ENCODE measurements around the gene RPS27. TPM values are rescaled to one million over a fixed set of nuclear protein-coding genes. Genes with fewer than 3 reads are reported as not detected.

The RPS27 gene
- total and polyA plus RNA-seq, 10 of the 15 experiments (the other 5 are each of a cell fraction or from before 2014, with no cell fraction given): 2,708 to 14,234 (median 8,874) TPM

DNA sequence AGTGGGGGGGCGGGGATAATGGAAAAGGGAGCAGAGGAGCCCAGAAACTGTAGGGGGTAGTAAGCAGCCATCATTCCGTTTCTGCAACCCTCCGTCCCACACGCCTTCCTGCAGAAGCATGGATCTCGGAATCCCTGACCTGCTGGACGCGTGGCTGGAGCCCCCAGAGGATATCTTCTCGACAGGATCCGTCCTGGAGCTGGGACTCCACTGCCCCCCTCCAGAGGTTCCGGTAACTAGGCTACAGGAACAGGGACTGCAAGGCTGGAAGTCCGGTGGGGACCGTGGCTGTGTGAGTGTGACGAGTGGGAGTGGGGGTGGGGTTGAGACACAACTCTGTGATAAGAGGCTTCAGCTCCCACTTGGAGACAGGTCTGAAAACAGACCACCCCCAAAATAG, 22.2 kb upstream of the RPS27 start:
- Histone ChIP-seq H3K4me3 (peak overlapping the region; percentile 92), H2AFZ (ENCODE audit: control insufficient read depth, low read depth, low read length) (peak overlapping the region; percentile 90)
- CTCF ChIA-PET: interaction anchor here (0.5 to 7.1 kb wide), 9 partner anchors 9 to 367 kb away, joined by 3 to 64 read pairs (median 23); partner anchors contain the start of genes DENND4B, GATAD2B, JTB and RAB13
- TF ChIP-seq RB1 (IDR thresholded peaks at IDR 0.05; ENCODE audit: borderline replicate concordance) (no peak), IKZF1 (conservative IDR thresholded peaks at IDR 0.05) (no peak), IKZF2 (IDR thresholded peaks at IDR 0.05) (no peak), SMAD1 (IDR thresholded peaks at IDR 0.05; ENCODE audit: low read depth, partially characterized antibody) (no peak), RFX5 (IDR thresholded peaks at IDR 0.05; ENCODE audit: low read depth, low read length) (no peak), EED (IDR thresholded peaks at IDR 0.05; ENCODE audit: low read depth) (no peak), NFYA (IDR thresholded peaks at IDR 0.05; ENCODE audit: borderline replicate concordance, low read depth, low read length) (no peak), GABPA (IDR thresholded peaks at IDR 0.05; ENCODE audit: low read depth) (no peak), MTA3 (IDR thresholded peaks at IDR 0.05; ENCODE audit: borderline replicate concordance, low read length) (no peak), FOXK2 (IDR thresholded peaks at IDR 0.05) (no peak), JUNB (IDR thresholded peaks at IDR 0.05) (no peak), HDAC6 (IDR thresholded peaks at IDR 0.05; ENCODE audit: unreplicated experiment) (no peak), PML (IDR thresholded peaks at IDR 0.05; ENCODE audit: low read length) (no peak)
- TF ChIP-seq, protein P1, sequence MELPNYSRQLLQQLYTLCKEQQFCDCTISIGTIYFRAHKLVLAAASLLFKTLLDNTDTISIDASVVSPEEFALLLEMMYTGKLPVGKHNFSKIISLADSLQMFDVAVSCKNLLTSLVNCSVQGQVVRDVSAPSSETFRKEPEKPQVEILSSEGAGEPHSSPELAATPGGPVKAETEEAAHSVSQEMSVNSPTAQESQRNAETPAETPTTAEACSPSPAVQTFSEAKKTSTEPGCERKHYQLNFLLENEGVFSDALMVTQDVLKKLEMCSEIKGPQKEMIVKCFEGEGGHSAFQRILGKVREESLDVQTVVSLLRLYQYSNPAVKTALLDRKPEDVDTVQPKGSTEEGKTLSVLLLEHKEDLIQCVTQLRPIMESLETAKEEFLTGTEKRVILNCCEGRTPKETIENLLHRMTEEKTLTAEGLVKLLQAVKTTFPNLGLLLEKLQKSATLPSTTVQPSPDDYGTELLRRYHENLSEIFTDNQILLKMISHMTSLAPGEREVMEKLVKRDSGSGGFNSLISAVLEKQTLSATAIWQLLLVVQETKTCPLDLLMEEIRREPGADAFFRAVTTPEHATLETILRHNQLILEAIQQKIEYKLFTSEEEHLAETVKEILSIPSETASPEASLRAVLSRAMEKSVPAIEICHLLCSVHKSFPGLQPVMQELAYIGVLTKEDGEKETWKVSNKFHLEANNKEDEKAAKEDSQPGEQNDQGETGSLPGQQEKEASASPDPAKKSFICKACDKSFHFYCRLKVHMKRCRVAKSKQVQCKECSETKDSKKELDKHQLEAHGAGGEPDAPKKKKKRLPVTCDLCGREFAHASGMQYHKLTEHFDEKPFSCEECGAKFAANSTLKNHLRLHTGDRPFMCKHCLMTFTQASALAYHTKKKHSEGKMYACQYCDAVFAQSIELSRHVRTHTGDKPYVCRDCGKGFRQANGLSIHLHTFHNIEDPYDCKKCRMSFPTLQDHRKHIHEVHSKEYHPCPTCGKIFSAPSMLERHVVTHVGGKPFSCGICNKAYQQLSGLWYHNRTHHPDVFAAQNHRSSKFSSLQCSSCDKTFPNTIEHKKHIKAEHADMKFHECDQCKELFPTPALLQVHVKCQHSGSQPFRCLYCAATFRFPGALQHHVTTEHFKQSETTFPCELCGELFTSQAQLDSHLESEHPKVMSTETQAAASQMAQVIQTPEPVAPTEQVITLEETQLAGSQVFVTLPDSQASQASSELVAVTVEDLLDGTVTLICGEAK (IDR thresholded peaks at IDR 0.05; ENCODE audit: borderline replicate concordance): no peak
- TF ChIP-seq, protein P2, sequence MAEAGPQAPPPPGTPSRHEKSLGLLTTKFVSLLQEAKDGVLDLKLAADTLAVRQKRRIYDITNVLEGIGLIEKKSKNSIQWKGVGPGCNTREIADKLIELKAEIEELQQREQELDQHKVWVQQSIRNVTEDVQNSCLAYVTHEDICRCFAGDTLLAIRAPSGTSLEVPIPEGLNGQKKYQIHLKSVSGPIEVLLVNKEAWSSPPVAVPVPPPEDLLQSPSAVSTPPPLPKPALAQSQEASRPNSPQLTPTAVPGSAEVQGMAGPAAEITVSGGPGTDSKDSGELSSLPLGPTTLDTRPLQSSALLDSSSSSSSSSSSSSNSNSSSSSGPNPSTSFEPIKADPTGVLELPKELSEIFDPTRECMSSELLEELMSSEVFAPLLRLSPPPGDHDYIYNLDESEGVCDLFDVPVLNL (IDR thresholded peaks at IDR 0.05; ENCODE audit: low read depth, low read length): no peak
- TF ChIP-seq, protein P3, sequence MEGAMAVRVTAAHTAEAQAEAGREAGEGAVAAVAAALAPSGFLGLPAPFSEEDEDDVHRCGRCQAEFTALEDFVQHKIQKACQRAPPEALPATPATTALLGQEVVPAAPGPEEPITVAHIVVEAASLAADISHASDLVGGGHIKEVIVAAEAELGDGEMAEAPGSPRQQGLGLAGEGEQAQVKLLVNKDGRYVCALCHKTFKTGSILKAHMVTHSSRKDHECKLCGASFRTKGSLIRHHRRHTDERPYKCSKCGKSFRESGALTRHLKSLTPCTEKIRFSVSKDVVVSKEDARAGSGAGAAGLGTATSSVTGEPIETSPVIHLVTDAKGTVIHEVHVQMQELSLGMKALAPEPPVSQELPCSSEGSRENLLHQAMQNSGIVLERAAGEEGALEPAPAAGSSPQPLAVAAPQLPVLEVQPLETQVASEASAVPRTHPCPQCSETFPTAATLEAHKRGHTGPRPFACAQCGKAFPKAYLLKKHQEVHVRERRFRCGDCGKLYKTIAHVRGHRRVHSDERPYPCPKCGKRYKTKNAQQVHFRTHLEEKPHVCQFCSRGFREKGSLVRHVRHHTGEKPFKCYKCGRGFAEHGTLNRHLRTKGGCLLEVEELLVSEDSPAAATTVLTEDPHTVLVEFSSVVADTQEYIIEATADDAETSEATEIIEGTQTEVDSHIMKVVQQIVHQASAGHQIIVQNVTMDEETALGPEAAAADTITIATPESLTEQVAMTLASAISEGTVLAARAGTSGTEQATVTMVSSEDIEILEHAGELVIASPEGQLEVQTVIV (IDR thresholded peaks at IDR 0.05; ENCODE audit: borderline replicate concordance, partially characterized antibody): no peak

More for the DNA sequence above, 22.2 kb upstream of the RPS27 start:
- FAIRE-seq (no peak), ATAC-seq (no peak), DNase-seq (ENCODE audit: low read depth, low spot score) (no peak)
- ChIA-PET SMC1A (ENCODE audit: uncharacterized antibody, unreplicated experiment) (interaction anchor here (0.9 to 7.7 kb wide), 11 partner anchors 8 to 239 kb away, joined by 3 to 82 read pairs (median 12); partner anchors contain the start of genes CRTC2, DENND4B, GATAD2B and JTB), POLR2A (interaction anchor here (0.8 to 10.0 kb wide), 5 partner anchors 8 to 370 kb away, joined by 3 to 132 read pairs (median 17); partner anchors contain the start of genes DENND4B, JTB and RAB13), RAD21 (ENCODE audit: unreplicated experiment) (interaction anchor here (0.6 to 4.5 kb wide), 5 partner anchors 9 to 41 kb away, joined by 3 to 34 read pairs (median 5); partner anchors contain the start of genes CRTC2, DENND4B and JTB)
- Histone ChIP-seq H3K27me3 (replicated peaks in 1 of 2; ENCODE audit: control insufficient read depth in 2 of 2, insufficient read depth in 2 of 2, low read length in 1 of 2) (no peaks in the 10 kb centered on the region), H3K27ac (ENCODE audit: control insufficient read depth, insufficient read depth) (peak overlapping the region; percentile 91; the same call in 1 of the 2 replicates), H4K20me1 (ENCODE audit: control insufficient read depth, insufficient read depth) (no peaks in the 10 kb centered on the region), H3K4me1 (ENCODE audit: control insufficient read depth, insufficient read depth, low read length) (peaks cover 19% of the 10 kb centered on the region), H3K9ac (ENCODE audit: control insufficient read depth, insufficient read depth, low read length) (peak overlapping the region; percentile 94), H3K9me3 (replicated peaks; ENCODE audit: control insufficient read depth, insufficient read depth, low read length) (no peaks in the 10 kb centered on the region), H3K4me2 (ENCODE audit: control insufficient read depth, insufficient read depth) (peak overlapping the region; percentile 91), H3K79me2 (ENCODE audit: control insufficient read depth, insufficient read depth, low read length) (peaks cover 32% of the 10 kb centered on the region), H3K36me3 (ENCODE audit: control insufficient read depth in 2 of 2, insufficient read depth in 2 of 2, low read length in 1 of 2) (peaks cover 0 to 4% of the 10 kb centered on the region in 2 experiments; a peak in 2 of 4 replicates)
- no TSS peak for BruUV-seq (replicated peaks)
- in situ Hi-C loops (cut with MboI): no loop called here
- intact Hi-C loops (cut with micrococcal nuclease; ENCODE audit: unreplicated experiment): loop anchor here (5.0 kb wide), 2 partner anchors 146 to 161 kb away; no protein-coding TSS in a partner anchor
- 45% methylated on average over 13 of the region's 13 CpGs for WGBS (ENCODE audit: insufficient coverage, insufficient replicate concordance, low lambda C conversion rate, missing lambda C conversion rate)
